MM.1S (cell line): ENCODE data around the gene CACNA1G.

Experiments used
- DNase-seq: peaks from one replicate; pipeline ENCODE4 v3.0.0-alpha.2; 2015
- H2AFZ ChIP-seq: fragments of 300-600 bp; sonication (generic); 2 replicates; pipeline ENCODE4 v1.6.0; 2016; ENCODE audit warnings: antibody characterized with exemption, low read length
- H3F3A ChIP-seq: fragments of 300-600 bp; sonication (generic); 2 replicates; pipeline ENCODE4 v1.6.1; 2016; ENCODE audit warnings: mild to moderate bottlenecking, antibody characterized with exemption, low read length, moderate library complexity, mixed read lengths; ENCODE audit not compliant: insufficient read depth
- H3K27ac ChIP-seq: fragments of 300-600 bp; sonication (generic); 2 replicates; pipeline ENCODE4 v1.5.1; 2016; ENCODE audit warnings: mild to moderate bottlenecking, low read length
- H3K27me3 ChIP-seq: fragments of 300-600 bp; sonication (generic); replicated peaks from 2 replicates; pipeline ENCODE4 v1.6.0; 2016; ENCODE audit warnings: low read length; ENCODE audit not compliant: insufficient read depth
- H3K36me3 ChIP-seq: fragments of 300-600 bp; sonication (generic); replicated peaks from 2 replicates; pipeline ENCODE4 v1.6.1; 2016; ENCODE audit warnings: mild to moderate bottlenecking, low read length, mixed read lengths; ENCODE audit not compliant: insufficient read depth
- H3K4me1 ChIP-seq: fragments of 300-600 bp; sonication (generic); 2 replicates; pipeline ENCODE4 v1.6.1; 2016; ENCODE audit warnings: low read length, mixed read lengths
- H3K4me2 ChIP-seq: fragments of 300-600 bp; sonication (generic); 2 replicates; pipeline ENCODE4 v1.6.0; 2016; ENCODE audit warnings: low read depth, low read length
- H3K4me3 ChIP-seq: fragments of 300-600 bp; sonication (generic); 2 replicates; pipeline ENCODE4 v1.5.1; 2016; ENCODE audit warnings: low read length, mixed read lengths
- H3K79me2 ChIP-seq: fragments of 300-600 bp; sonication (generic); 2 replicates; pipeline ENCODE4 v1.6.1; 2016; ENCODE audit warnings: mixed run types, low read length, mixed read lengths
- H3K9ac ChIP-seq: fragments of 300-600 bp; sonication (generic); 2 replicates; pipeline ENCODE4 v1.6.1; 2016; ENCODE audit warnings: low read length, mixed read lengths
- H3K9me2 ChIP-seq: fragments of 300-600 bp; sonication (generic); replicated peaks from 2 replicates; pipeline ENCODE4 v1.6.1; 2016; ENCODE audit warnings: mild to moderate bottlenecking, low read length, mixed read lengths; ENCODE audit not compliant: insufficient read depth
- H3K9me3 ChIP-seq: fragments of 300-600 bp; sonication (generic); replicated peaks from 2 replicates; pipeline ENCODE4 v1.6.1; 2016; ENCODE audit warnings: mild to moderate bottlenecking, low read length, mixed read lengths; ENCODE audit not compliant: insufficient read depth
- H4K20me1 ChIP-seq: fragments of 300-600 bp; sonication (generic); 2 replicates; pipeline ENCODE4 v1.6.1; 2016; ENCODE audit warnings: mild to moderate bottlenecking, low read length, moderate library complexity, mixed read lengths; ENCODE audit not compliant: insufficient read depth
- EZH2 ChIP-seq: fragments of 300-600 bp; sonication (generic); optimal IDR thresholded peaks from 2 replicates; pipeline ENCODE3; 2017; ENCODE audit warnings: low read depth, mild to moderate bottlenecking, antibody characterized with exemption, low read length, mixed read lengths
- EZH2phosphoT487 ChIP-seq: fragments of 300-600 bp; sonication (generic); IDR thresholded peaks from 2 replicates; pipeline ENCODE4 v1.6.1; 2018; ENCODE audit warnings: antibody characterized with exemption, low read length
- TF ChIP-seq, protein P1 (sequence below): fragments of 300-600 bp; sonication (generic); IDR thresholded peaks from 2 replicates; pipeline ENCODE4 v1.5.1; 2016; ENCODE audit warnings: antibody characterized with exemption, low read length, mixed read lengths

The CACNA1G gene

DNA sequence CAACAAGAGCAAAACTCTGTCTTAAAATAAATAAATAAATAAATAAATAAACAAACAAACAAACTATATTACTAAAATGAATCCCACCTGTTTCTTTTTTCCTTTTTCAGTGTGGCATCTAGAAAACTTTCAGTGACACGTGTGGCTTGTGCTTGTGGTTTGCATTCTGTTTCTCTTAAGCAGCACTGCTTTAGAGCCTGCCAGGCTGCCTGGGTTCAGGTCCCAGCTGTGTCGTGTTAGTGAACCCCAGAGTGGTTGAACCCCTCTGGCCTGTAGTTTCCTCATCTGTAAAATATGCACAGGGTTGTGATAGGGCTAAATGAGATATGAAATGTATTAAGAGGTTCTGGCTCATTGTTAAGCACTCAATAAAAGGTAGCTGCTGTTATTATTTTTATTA, 40.0 kb upstream of the CACNA1G start:
- H3K27ac ChIP-seq: no peak overlapping the region
- no peaks in the 10 kb centered on the region for H3K36me3 ChIP-seq
- TF ChIP-seq EZH2phosphoT487 (no peak), EZH2 (no peak)
- TF ChIP-seq, protein P1, sequence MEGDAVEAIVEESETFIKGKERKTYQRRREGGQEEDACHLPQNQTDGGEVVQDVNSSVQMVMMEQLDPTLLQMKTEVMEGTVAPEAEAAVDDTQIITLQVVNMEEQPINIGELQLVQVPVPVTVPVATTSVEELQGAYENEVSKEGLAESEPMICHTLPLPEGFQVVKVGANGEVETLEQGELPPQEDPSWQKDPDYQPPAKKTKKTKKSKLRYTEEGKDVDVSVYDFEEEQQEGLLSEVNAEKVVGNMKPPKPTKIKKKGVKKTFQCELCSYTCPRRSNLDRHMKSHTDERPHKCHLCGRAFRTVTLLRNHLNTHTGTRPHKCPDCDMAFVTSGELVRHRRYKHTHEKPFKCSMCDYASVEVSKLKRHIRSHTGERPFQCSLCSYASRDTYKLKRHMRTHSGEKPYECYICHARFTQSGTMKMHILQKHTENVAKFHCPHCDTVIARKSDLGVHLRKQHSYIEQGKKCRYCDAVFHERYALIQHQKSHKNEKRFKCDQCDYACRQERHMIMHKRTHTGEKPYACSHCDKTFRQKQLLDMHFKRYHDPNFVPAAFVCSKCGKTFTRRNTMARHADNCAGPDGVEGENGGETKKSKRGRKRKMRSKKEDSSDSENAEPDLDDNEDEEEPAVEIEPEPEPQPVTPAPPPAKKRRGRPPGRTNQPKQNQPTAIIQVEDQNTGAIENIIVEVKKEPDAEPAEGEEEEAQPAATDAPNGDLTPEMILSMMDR: no peak
- H3K4me2 ChIP-seq: no peak overlapping the region
- no peak overlapping the region for H3K9ac ChIP-seq
- no peaks in the 10 kb centered on the region for H3F3A ChIP-seq
- H4K20me1 ChIP-seq: no peaks in the 10 kb centered on the region
- no peaks in the 10 kb centered on the region for H3K9me3 ChIP-seq
- H3K9me2 ChIP-seq: no peaks in the 10 kb centered on the region
- DNase-seq: no peak
- H3K27me3 ChIP-seq: no peaks in the 10 kb centered on the region
- no peak overlapping the region for H3K4me3 ChIP-seq
- no peaks in the 10 kb centered on the region for H3K79me2 ChIP-seq
- no peak overlapping the region for H2AFZ ChIP-seq
- no peaks in the 10 kb centered on the region for H3K4me1 ChIP-seq

GRCh38 chr17:50521514-50521913, 39.0 kb upstream of the CACNA1G start:
- no peaks in the 10 kb centered on the region for H4K20me1 ChIP-seq
- no peak for DNase-seq
- no peaks in the 10 kb centered on the region for H3K9me3 ChIP-seq
- H2AFZ ChIP-seq: no peak overlapping the region
- no peaks in the 10 kb centered on the region for H3K79me2 ChIP-seq
- H3K27ac ChIP-seq: no peak overlapping the region
- TF ChIP-seq EZH2: no peak
- TF ChIP-seq EZH2phosphoT487: no peak
- no peaks in the 10 kb centered on the region for H3K36me3 ChIP-seq
- no peaks in the 10 kb centered on the region for H3F3A ChIP-seq
- H3K4me2 ChIP-seq: no peak overlapping the region
- no peaks in the 10 kb centered on the region for H3K27me3 ChIP-seq
- no peaks in the 10 kb centered on the region for H3K4me1 ChIP-seq
- H3K9ac ChIP-seq: no peak overlapping the region
- H3K4me3 ChIP-seq: no peak overlapping the region
- H3K9me2 ChIP-seq: no peaks in the 10 kb centered on the region

DNA sequence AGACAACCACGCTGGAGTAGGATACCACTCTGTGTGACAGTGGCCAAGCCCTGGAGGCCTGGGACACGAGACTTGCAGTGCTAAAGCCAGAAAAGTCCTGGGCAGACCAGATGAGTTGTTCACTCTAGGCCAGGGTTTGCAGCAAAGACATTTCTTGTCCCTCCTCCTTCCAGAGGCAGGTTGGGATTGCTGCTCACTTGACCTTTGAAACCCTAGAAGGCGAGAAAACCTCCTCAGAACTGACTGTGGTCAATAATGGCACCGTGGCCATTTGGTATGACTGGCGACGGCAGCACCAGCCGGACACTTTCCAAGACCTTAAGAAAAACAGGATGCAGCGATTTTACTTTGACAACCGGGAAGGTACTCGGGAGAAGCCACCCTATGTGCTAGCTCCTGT, 37.7 kb upstream of the CACNA1G start:
- no peak for DNase-seq
- H3K4me3 ChIP-seq: no peak overlapping the region
- no peaks in the 10 kb centered on the region for H4K20me1 ChIP-seq
- H3K4me2 ChIP-seq: no peak overlapping the region
- H3K27ac ChIP-seq: no peak overlapping the region
- no peak overlapping the region for H3K9ac ChIP-seq
- TF ChIP-seq, protein P1: no peak
- no peak for TF ChIP-seq EZH2
- TF ChIP-seq EZH2phosphoT487: no peak
- no peaks in the 10 kb centered on the region for H3F3A ChIP-seq
- H3K9me2 ChIP-seq: no peaks in the 10 kb centered on the region
- no peaks in the 10 kb centered on the region for H3K36me3 ChIP-seq
- no peaks in the 10 kb centered on the region for H3K9me3 ChIP-seq
- no peak overlapping the region for H2AFZ ChIP-seq
- no peaks in the 10 kb centered on the region for H3K79me2 ChIP-seq
- no peaks in the 10 kb centered on the region for H3K27me3 ChIP-seq
- no peaks in the 10 kb centered on the region for H3K4me1 ChIP-seq

- no peak overlapping the region for H2AFZ ChIP-seq
- H4K20me1 ChIP-seq: no peaks in the 10 kb centered on the region
- no peak overlapping the region for H3K27ac ChIP-seq
- no peaks in the 10 kb centered on the region for H3K27me3 ChIP-seq
- no peak overlapping the region for H3K9ac ChIP-seq
- no peak for DNase-seq
- no peaks in the 10 kb centered on the region for H3K36me3 ChIP-seq
- H3K9me3 ChIP-seq: no peaks in the 10 kb centered on the region
- H3F3A ChIP-seq: no peaks in the 10 kb centered on the region
- H3K4me2 ChIP-seq: no peak overlapping the region
- no peaks in the 10 kb centered on the region for H3K79me2 ChIP-seq
- TF ChIP-seq EZH2phosphoT487 (no peak), EZH2 (no peak)
- TF ChIP-seq, protein P1: no peak
- H3K4me1 ChIP-seq: no peaks in the 10 kb centered on the region
- no peak overlapping the region for H3K4me3 ChIP-seq
- H3K9me2 ChIP-seq: no peaks in the 10 kb centered on the region
These were observed 37.3 kb upstream of the CACNA1G start for GRCh38 chr17:50523208-50523607.
